Cerebellar cortex (tissue), 1 donor: Measurements from ENCODE around the gene UBE2S.
A peak's percentile ranks its signal among the peaks of the same experiment; 100 is the strongest.
"Not testable (repeated sequence)": the region's sequence is repeated elsewhere in the genome, so short reads cannot be mapped to it uniquely, and the experiment has no call there.

ENCODE experiments used
- DNase-seq: peaks from one replicate; pipeline ENCODE4 v3.0.0-alpha.2; 2015; ENCODE audit warnings: low spot score

Gene UBE2S

GRCh38 chr19:55407550-55407799 is at the start of gene UBE2S:
TSS of gene UBE2S (minus strand) at chr19:55407788. CDS start at chr19:55407589, 199 bp downstream.
- not testable (repeated sequence) for DNase-seq

- no peak for DNase-seq
Observed at GRCh38 chr19:55456347-55456746, 48.8 kb upstream of the UBE2S start.

- DNase-seq: no peak
Observed at GRCh38 chr19:55455576-55456235, 48.1 kb upstream of the UBE2S start.

- peak; percentile 62 for DNase-seq
Observed at GRCh38 chr19:55454787-55455243, 47.2 kb upstream of the UBE2S start.

- DNase-seq: no peak
Observed at GRCh38 chr19:55453511-55454260, 46.1 kb upstream of the UBE2S start.

- DNase-seq: peak; percentile 96
Observed at GRCh38 chr19:55452749-55453346, 45.3 kb upstream of the UBE2S start.

- DNase-seq: peak; percentile 62
Observed at GRCh38 chr19:55451965-55452748, 44.6 kb upstream of the UBE2S start.

- no peak for DNase-seq
Observed at GRCh38 chr19:55451163-55451964, 43.8 kb upstream of the UBE2S start.

GRCh38 chr19:55449469-55449868 is 41.9 kb upstream of the UBE2S start:
- DNase-seq: no peak

GRCh38 chr19:55448175-55448490 is 40.5 kb upstream of the UBE2S start:
- DNase-seq: not testable (repeated sequence)

GRCh38 chr19:55447421-55448174 is 40.0 kb upstream of the UBE2S start:
- peak; percentile 76 for DNase-seq

GRCh38 chr19:55446060-55446459 is 38.5 kb upstream of the UBE2S start:
- DNase-seq: no peak

GRCh38 chr19:55444646-55445045 is 37.1 kb upstream of the UBE2S start:
- DNase-seq: no peak

- DNase-seq: no peak
Observed at GRCh38 chr19:55443824-55444480, 36.4 kb upstream of the UBE2S start.

- DNase-seq: peak; percentile 64
Observed at GRCh38 chr19:55443045-55443823, 35.6 kb upstream of the UBE2S start, which contains the start of gene SHISA7. TSS of gene SHISA7 (minus strand) at chr19:55443300. CDS start at chr19:55442863, 437 bp downstream.

- DNase-seq: no peak
Observed at GRCh38 chr19:55442372-55442961, 34.9 kb upstream of the UBE2S start.

GRCh38 chr19:55441692-55442321 is 34.2 kb upstream of the UBE2S start:
- DNase-seq: peak; percentile 52

GRCh38 chr19:55441319-55441691 is 33.7 kb upstream of the UBE2S start:
- DNase-seq: no peak
